ENCODE data around the gene JAG1.
A peak's percentile ranks its signal among the peaks of the same experiment; 100 is the strongest.

Gene JAG1

GRCh38 chr20:10631126-10631525 lies 42.7 kb downstream of the JAG1 start:
- TF ChIP-seq CTCF (IDR thresholded peaks at IDR 0.05; ENCODE audit: low read depth, low read length), result no peak
- no peak overlapping the region for H3K4me3 ChIP-seq (ENCODE audit: low read depth, low read length)

DNA sequence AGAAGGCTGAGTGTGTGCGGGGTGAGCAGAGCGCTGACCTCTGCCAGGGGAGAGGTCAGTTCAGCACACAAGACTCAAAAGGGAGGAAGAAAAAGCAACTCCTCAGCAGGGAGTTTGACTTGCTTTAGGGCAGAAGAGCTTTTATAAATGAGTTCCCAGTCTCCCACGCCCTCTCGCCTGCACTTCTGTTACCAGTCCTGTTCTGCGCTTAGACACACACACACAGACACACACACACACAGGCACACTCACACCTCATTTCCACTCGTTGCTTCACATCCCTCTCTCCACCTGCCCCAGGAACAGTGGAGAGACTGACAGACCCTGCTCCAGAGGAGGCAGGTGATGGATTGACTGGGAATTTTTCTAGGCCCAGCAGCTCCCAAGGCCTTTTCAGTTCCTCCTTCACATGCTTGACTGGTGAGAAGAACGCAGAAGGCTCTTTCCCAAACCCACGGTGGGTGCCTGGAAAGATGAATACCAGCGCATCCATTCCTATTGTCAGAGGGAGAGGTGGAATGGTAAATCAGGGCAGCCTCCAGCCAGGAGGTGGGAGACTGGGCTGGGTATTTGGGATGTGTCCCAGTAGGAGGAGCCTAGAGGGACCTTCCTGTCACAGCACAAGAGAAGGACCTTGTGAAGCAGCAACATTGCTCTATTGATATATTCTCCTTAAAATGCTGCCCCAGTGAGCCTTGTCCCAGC lies 43.7 kb downstream of the JAG1 start:
- H3K4me3 ChIP-seq (ENCODE audit: low read depth, low read length), result no peak overlapping the region
- no peak for TF ChIP-seq CTCF (IDR thresholded peaks at IDR 0.05; ENCODE audit: low read depth, low read length)

DNA sequence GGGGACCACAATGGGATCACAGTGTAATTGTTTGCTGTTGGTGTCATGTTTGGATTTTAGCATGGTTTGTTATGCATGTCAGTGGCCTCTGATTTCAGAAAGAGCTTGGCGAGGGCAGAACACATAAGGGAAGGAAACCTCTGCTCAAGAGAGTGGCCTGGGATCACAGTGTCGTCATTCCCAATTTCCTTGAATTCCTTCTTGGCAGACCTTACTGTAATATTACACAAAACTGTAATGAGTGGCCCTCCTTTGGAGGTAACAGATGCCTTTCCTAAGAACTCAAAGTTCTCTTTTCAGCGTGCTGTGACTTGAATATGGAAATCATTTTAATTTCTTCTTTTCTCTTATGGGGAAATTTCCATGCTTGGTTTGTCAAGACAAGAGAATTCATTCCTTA lies 46.9 kb downstream of the JAG1 start:
- TF ChIP-seq CTCF (IDR thresholded peaks at IDR 0.05; ENCODE audit: low read depth, low read length), result no peak
- H3K4me3 ChIP-seq (ENCODE audit: low read depth, low read length), result no peak overlapping the region

- no peak overlapping the region for H3K4me3 ChIP-seq (ENCODE audit: low read depth, low read length)
- TF ChIP-seq CTCF (IDR thresholded peaks at IDR 0.05; ENCODE audit: low read depth, low read length), result no peak
These were observed 48.2 kb downstream of the JAG1 start for GRCh38 chr20:10625641-10626040.

DNA sequence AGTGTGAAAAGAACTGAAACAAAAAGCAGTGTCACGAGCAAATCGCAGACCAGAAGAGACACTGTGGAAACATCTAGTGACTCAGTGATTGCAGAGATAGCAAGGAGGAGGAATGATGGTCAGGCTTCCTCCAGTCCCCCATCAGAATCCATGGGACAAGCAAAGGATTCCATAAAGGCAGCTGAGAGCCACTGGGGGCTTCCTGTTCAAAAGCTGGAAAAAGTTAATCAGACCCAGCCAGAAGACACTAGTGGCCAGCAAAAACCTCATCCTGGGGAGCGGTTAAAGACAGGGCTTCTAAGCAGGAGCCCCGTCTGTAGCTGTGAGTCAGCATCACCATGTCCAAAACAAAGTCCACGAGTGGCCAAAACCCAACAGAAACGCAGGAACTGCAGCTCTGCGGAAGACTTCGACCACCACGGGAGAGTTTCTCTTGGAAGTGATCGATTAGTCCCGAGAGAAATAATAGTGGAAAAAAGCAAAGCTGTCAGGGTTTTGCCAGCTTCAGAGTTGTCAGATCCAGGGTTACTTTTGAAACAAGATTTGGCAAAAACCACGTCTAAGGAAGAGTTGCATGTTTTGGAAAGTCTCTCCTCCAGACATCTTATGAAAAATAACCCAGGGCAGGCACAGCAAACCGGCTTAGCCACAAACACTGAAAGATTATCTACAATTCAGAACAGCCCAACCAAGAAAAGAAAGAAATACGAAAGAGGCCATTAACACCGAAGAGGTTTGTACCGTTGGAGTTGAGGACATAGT lies 51.0 kb downstream of the JAG1 start:
- peak overlapping the region; percentile 46 for H3K4me3 ChIP-seq (ENCODE audit: low read depth, low read length)

DNA sequence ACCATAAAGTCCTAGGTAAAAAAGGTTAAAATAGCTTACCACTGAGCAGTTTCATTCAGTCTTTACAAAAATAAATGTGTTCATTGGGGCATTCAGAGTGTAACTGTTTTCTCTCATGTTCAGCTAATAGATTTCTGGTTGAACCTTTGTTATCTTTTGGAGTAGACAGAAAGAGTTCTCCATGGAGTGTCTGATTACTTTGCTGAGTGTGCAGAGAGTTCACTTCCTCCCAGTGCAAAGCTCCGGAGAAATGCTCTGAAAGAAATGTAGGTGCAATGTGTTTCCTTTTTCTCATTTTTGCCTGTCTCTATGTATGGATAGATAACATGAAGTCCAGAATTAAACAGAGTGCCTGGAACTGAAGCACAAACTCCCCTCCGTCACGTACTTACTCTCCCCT lies 52.6 kb downstream of the JAG1 start:
- no peak for TF ChIP-seq CTCF (IDR thresholded peaks at IDR 0.05; ENCODE audit: low read depth, low read length)

More for the DNA sequence above, 51.0 kb downstream of the JAG1 start:
- TF ChIP-seq CTCF (IDR thresholded peaks at IDR 0.05; ENCODE audit: low read depth, low read length), result no peak

GRCh38 chr20:10619427-10619826 lies 54.4 kb downstream of the JAG1 start:
- no peak for TF ChIP-seq CTCF (IDR thresholded peaks at IDR 0.05; ENCODE audit: low read depth, low read length)
- no peak overlapping the region for H3K4me3 ChIP-seq (ENCODE audit: low read depth, low read length)

More for the DNA sequence above, 52.6 kb downstream of the JAG1 start:
- no peak overlapping the region for H3K4me3 ChIP-seq (ENCODE audit: low read depth, low read length)
